Frontal cortex (tissue), 4 donors: ENCODE data around the gene ART3. TPM values are rescaled to one million over a fixed set of nuclear protein-coding genes. Genes with fewer than 3 reads are reported as not detected.
A peak's percentile ranks its signal among the peaks of the same experiment; 100 is the strongest.

Source experiments
- DNase-seq, 2 donors: peaks; one replicate each; pipeline ENCODE4 v3.0.0; 2012; ENCODE audit warnings: low spot score in 2 of 2
- FAIRE-seq: peaks from 2 replicates; lab custom pipeline; 2012; peaks lifted over from hg19 to GRCh38; lab: Jason Lieb, UNC
- total RNA-seq: library from RNA; depleted of rRNA; stranded (reverse); fragments of >200 nt; gene quantifications from one replicate; pipeline ENCODE4 v1.2.3, GENCODE V29; 2014
- donor health status: control.
- donor health status: control.
- donor health status: control.

ART3 gene
- total RNA-seq, 1 donor from 2014 or later, result 2.9 TPM

- no peak for DNase-seq
Observed at GRCh38 chr4:76066546-76066945, 8.0 kb upstream of the ART3 start.

GRCh38 chr4:76067652-76068286 lies 6.7 kb upstream of the ART3 start:
- FAIRE-seq (peak; percentile 94), DNase-seq (peak; percentile 43 to 64)

More at GRCh38 chr4:76066546-76066945, 8.0 kb upstream of the ART3 start:
- no peak for FAIRE-seq

- FAIRE-seq, result no peak
- DNase-seq, result no peak
Observed at GRCh38 chr4:76072760-76073159, 1.7 kb upstream of the ART3 start.

GRCh38 chr4:76074993-76075600 lies 588 bp downstream of the ART3 start:
- FAIRE-seq (no peak), DNase-seq (no peak)

- no peak for DNase-seq
Observed at GRCh38 chr4:76078033-76078613, 3.6 kb downstream of the ART3 start.

GRCh38 chr4:76083386-76083988 lies 9.0 kb downstream of the ART3 start:
- DNase-seq (no peak), FAIRE-seq (no peak)

More at GRCh38 chr4:76078033-76078613, 3.6 kb downstream of the ART3 start:
- no peak for FAIRE-seq

GRCh38 chr4:76084542-76084941 lies 10.0 kb downstream of the ART3 start:
- no peak for DNase-seq
- FAIRE-seq, result no peak

- peak; percentile 75 for FAIRE-seq
- DNase-seq, result peak; percentile 39 to 54
Observed at GRCh38 chr4:76087007-76087769, 12.7 kb downstream of the ART3 start.

- FAIRE-seq (no peak), DNase-seq (no peak)
Observed at GRCh38 chr4:76088719-76089118, 14.2 kb downstream of the ART3 start.

GRCh38 chr4:76090241-76090691 lies 15.8 kb downstream of the ART3 start:
- DNase-seq (no peak), FAIRE-seq (no peak)

- DNase-seq (no peak), FAIRE-seq (no peak)
Observed at GRCh38 chr4:76091052-76091451, 16.5 kb downstream of the ART3 start.

- no peak for DNase-seq
Observed at GRCh38 chr4:76095568-76095967, 21.1 kb downstream of the ART3 start.

GRCh38 chr4:76096076-76096475 lies 21.6 kb downstream of the ART3 start:
- DNase-seq (no peak), FAIRE-seq (no peak)

More at GRCh38 chr4:76095568-76095967, 21.1 kb downstream of the ART3 start:
- FAIRE-seq, result no peak

GRCh38 chr4:76105652-76106051 lies 31.1 kb downstream of the ART3 start:
- FAIRE-seq (no peak), DNase-seq (peak in 1 of 2 donors; percentile 10)

GRCh38 chr4:76106442-76106841 lies 31.9 kb downstream of the ART3 start:
- no peak for FAIRE-seq
- no peak for DNase-seq

GRCh38 chr4:76108467-76109181 lies 34.1 kb downstream of the ART3 start:
- DNase-seq (no peak), FAIRE-seq (peak; percentile 58)

- no peak for FAIRE-seq
Observed at GRCh38 chr4:76116821-76117220, 42.3 kb downstream of the ART3 start.

GRCh38 chr4:76117536-76117935 lies 43.0 kb downstream of the ART3 start:
- DNase-seq (no peak), FAIRE-seq (no peak)

More at GRCh38 chr4:76116821-76117220, 42.3 kb downstream of the ART3 start:
- no peak for DNase-seq

- FAIRE-seq (no peak), DNase-seq (no peak)
Observed at GRCh38 chr4:76120199-76120598, 45.7 kb downstream of the ART3 start.
